GM18951 (cell line): ENCODE results near the gene AURKA.

Experiments
- POLR2A ChIP-seq: IDR thresholded peaks from 4 replicates; pipeline ENCODE4 v1.6.1; 2011; ENCODE audit warnings: mild to moderate bottlenecking; ENCODE audit not compliant: insufficient read length, insufficient read depth; ENCODE audit errors: extremely low read depth
- in situ Hi-C: fragments of 300-500 bp; cut with MboI; formaldehyde crosslinking; loops from one replicate; pipeline ENCODE4 v1.12.0; 2022; ENCODE audit warnings: low sequenced_read_pairs, mixed read lengths, inconsistent platforms; ENCODE audit not compliant: unreplicated experiment

Gene AURKA

GRCh38 chr20:56428410-56428809 lies 36.4 kb upstream of the AURKA start:
- in situ Hi-C loops, result no loop called here
- no peak for TF ChIP-seq POLR2A

GRCh38 chr20:56427797-56428196 lies 35.8 kb upstream of the AURKA start:
- no peak for TF ChIP-seq POLR2A
- in situ Hi-C loops, result no loop called here

- no peak for TF ChIP-seq POLR2A
- in situ Hi-C loops, result no loop called here
These were observed 34.9 kb upstream of the AURKA start for GRCh38 chr20:56426926-56427325.

- TF ChIP-seq POLR2A, result no peak
- in situ Hi-C loops, result no loop called here
These were observed 34.0 kb upstream of the AURKA start for GRCh38 chr20:56426026-56426425.

GRCh38 chr20:56424931-56425330 lies 32.9 kb upstream of the AURKA start:
- TF ChIP-seq POLR2A, result no peak
- in situ Hi-C loops, result no loop called here

- in situ Hi-C loops, result no loop called here
- TF ChIP-seq POLR2A, result no peak
These were observed 31.9 kb upstream of the AURKA start for GRCh38 chr20:56423886-56424285.

- in situ Hi-C loops, result no loop called here
- no peak for TF ChIP-seq POLR2A
These were observed 31.2 kb upstream of the AURKA start for GRCh38 chr20:56423211-56423610.

GRCh38 chr20:56422824-56423189 lies 30.8 kb upstream of the AURKA start:
- no peak for TF ChIP-seq POLR2A
- in situ Hi-C loops, result no loop called here

GRCh38 chr20:56422076-56422823 lies 30.2 kb upstream of the AURKA start:
- TF ChIP-seq POLR2A, result no peak
- in situ Hi-C loops, result no loop called here

GRCh38 chr20:56420940-56421688 lies 29.1 kb upstream of the AURKA start:
- in situ Hi-C loops, result no loop called here
- TF ChIP-seq POLR2A, result no peak

- in situ Hi-C loops, result no loop called here
- no peak for TF ChIP-seq POLR2A
These were observed 28.0 kb upstream of the AURKA start for GRCh38 chr20:56420028-56420427.

- in situ Hi-C loops, result no loop called here
- TF ChIP-seq POLR2A, result no peak
These were observed 26.4 kb upstream of the AURKA start for GRCh38 chr20:56418385-56418861.

GRCh38 chr20:56417911-56418310 lies 25.9 kb upstream of the AURKA start:
- no peak for TF ChIP-seq POLR2A
- in situ Hi-C loops, result no loop called here

GRCh38 chr20:56417402-56417801 lies 25.4 kb upstream of the AURKA start:
- in situ Hi-C loops, result no loop called here
- TF ChIP-seq POLR2A, result no peak
